ENCODE measurements around the gene RSPO3. TPM values are rescaled to one million over a fixed set of nuclear protein-coding genes. Genes with fewer than 3 reads are reported as not detected.

The RSPO3 gene
- total RNA-seq, 1 donor from 2014 or later = 0.22 TPM

GRCh38 chr6:127178746-127179145, 60.3 kb downstream of the RSPO3 start:
- DNase-seq (ENCODE audit: low spot score) = no peak
- Mint-ChIP-seq H3K36me3 (ENCODE audit: low read depth) (no peaks in the 10 kb centered on the region), H3K4me3 (ENCODE audit: unreplicated experiment) (no peak overlapping the region), H3K27me3 (ENCODE audit: low read depth) (no peaks in the 10 kb centered on the region), H3K4me1 (ENCODE audit: low read depth) (peaks cover 38% of the 10 kb centered on the region), H3K27ac (ENCODE audit: unreplicated experiment) (peak overlapping the region; percentile 58), H3K9me3 (ENCODE audit: low read depth) (peaks cover 4% of the 10 kb centered on the region)
- no peak for TF ChIP-seq CTCF (IDR thresholded peaks at IDR 0.05)

- Mint-ChIP-seq H3K4me1 (ENCODE audit: low read depth) (peaks cover 37% of the 10 kb centered on the region), H3K4me3 (ENCODE audit: unreplicated experiment) (no peak overlapping the region), H3K27ac (ENCODE audit: unreplicated experiment) (no peak overlapping the region), H3K36me3 (ENCODE audit: low read depth) (no peaks in the 10 kb centered on the region), H3K27me3 (ENCODE audit: low read depth) (no peaks in the 10 kb centered on the region), H3K9me3 (ENCODE audit: low read depth) (peaks cover 4% of the 10 kb centered on the region)
- no peak for TF ChIP-seq CTCF (IDR thresholded peaks at IDR 0.05)
- no peak for DNase-seq (ENCODE audit: low spot score)
These were observed 62.0 kb downstream of the RSPO3 start for GRCh38 chr6:127180426-127180825.

- no peak overlapping the region for H3K27ac Mint-ChIP-seq (ENCODE audit: unreplicated experiment)
- H3K9me3 Mint-ChIP-seq (ENCODE audit: low read depth) = peaks cover 4% of the 10 kb centered on the region
- H3K4me1 Mint-ChIP-seq (ENCODE audit: low read depth) = peaks cover 29% of the 10 kb centered on the region
- H3K36me3 Mint-ChIP-seq (ENCODE audit: low read depth) = no peaks in the 10 kb centered on the region
- no peak for TF ChIP-seq CTCF (IDR thresholded peaks at IDR 0.05)
- no peak overlapping the region for H3K4me3 Mint-ChIP-seq (ENCODE audit: unreplicated experiment)
- H3K27me3 Mint-ChIP-seq (ENCODE audit: low read depth) = no peaks in the 10 kb centered on the region
- DNase-seq (ENCODE audit: low spot score) = no peak
These were observed 64.0 kb downstream of the RSPO3 start for GRCh38 chr6:127182501-127182900.

- TF ChIP-seq CTCF (IDR thresholded peaks at IDR 0.05) = no peak
- Mint-ChIP-seq H3K4me1 (ENCODE audit: low read depth) (peaks cover 4% of the 10 kb centered on the region), H3K4me3 (ENCODE audit: unreplicated experiment) (no peak overlapping the region), H3K27me3 (ENCODE audit: low read depth) (no peaks in the 10 kb centered on the region), H3K27ac (ENCODE audit: unreplicated experiment) (no peak overlapping the region), H3K9me3 (ENCODE audit: low read depth) (peaks cover 4% of the 10 kb centered on the region), H3K36me3 (ENCODE audit: low read depth) (no peaks in the 10 kb centered on the region)
- DNase-seq (ENCODE audit: low spot score) = no peak
These were observed 67.0 kb downstream of the RSPO3 start for GRCh38 chr6:127185437-127185995.

GRCh38 chr6:127186889-127187288, 68.4 kb downstream of the RSPO3 start:
- Mint-ChIP-seq H3K36me3 (ENCODE audit: low read depth) (no peaks in the 10 kb centered on the region), H3K4me1 (ENCODE audit: low read depth) (peaks cover 8% of the 10 kb centered on the region), H3K9me3 (ENCODE audit: low read depth) (peaks cover under 1% of the 10 kb centered on the region), H3K27me3 (ENCODE audit: low read depth) (no peaks in the 10 kb centered on the region), H3K27ac (ENCODE audit: unreplicated experiment) (no peak overlapping the region), H3K4me3 (ENCODE audit: unreplicated experiment) (no peak overlapping the region)
- TF ChIP-seq CTCF (IDR thresholded peaks at IDR 0.05) = peak; percentile 62
- DNase-seq (ENCODE audit: low spot score) = no peak

Measured in chondrocyte (in vitro differentiated cells).